GM18868 (cell line): ENCODE measurements around the gene NUDT4B.
"Not testable (repeated sequence)": the region's sequence is repeated elsewhere in the genome, so short reads cannot be mapped to it uniquely, and the experiment has no call there.

Experiments
- ATAC-seq: cut with Tn5 transposase; IDR thresholded peaks from one replicate; pipeline ENCODE4 v1.9.1; 2021; ENCODE audit warnings: mild to moderate bottlenecking, moderate library complexity; ENCODE audit not compliant: unreplicated experiment

The NUDT4B gene

GRCh38 chr1:148793762-148794332 is 45.3 kb downstream of the NUDT4B start:
- ATAC-seq: not testable (repeated sequence)
